WTC11 (cell line): ENCODE measurements around the gene SUPV3L1.
"Not testable (repeated sequence)": the region's sequence is repeated elsewhere in the genome, so short reads cannot be mapped to it uniquely, and the experiment has no call there.

Source experiments
- CDX4 ChIP-seq: fragments of 250-450 bp; sonication (Bioruptor Pico); IDR thresholded peaks from 2 replicates; pipeline ENCODE4 v1.9.0; 2021; ENCODE audit warnings: moderate library complexity, mild to moderate bottlenecking, inconsistent platforms, borderline replicate concordance
- CREB1 ChIP-seq: sonication (generic); formaldehyde crosslinking; IDR thresholded peaks from 2 replicates; pipeline ENCODE4 v1.8.0; 2023; ENCODE audit warnings: mild to moderate bottlenecking, missing genetic modification reagents
- ESRRA ChIP-seq: sonication (generic); formaldehyde crosslinking; IDR thresholded peaks from 2 replicates; pipeline ENCODE4 v1.8.1; 2022; ENCODE audit warnings: mild to moderate bottlenecking, missing genetic modification reagents, borderline replicate concordance
- KAT7 ChIP-seq: sonication (generic); formaldehyde crosslinking; IDR thresholded peaks from 2 replicates; pipeline ENCODE4 v1.8.1; 2023; ENCODE audit warnings: missing genetic modification reagents, mild to moderate bottlenecking, borderline replicate concordance
- NR2C2 ChIP-seq: sonication (generic); formaldehyde crosslinking; IDR thresholded peaks from 2 replicates; pipeline ENCODE4 v1.8.0; 2022; ENCODE audit warnings: mild to moderate bottlenecking, missing genetic modification reagents
- TEAD1 ChIP-seq: sonication (generic); formaldehyde crosslinking; IDR thresholded peaks from 2 replicates; pipeline ENCODE4 v1.8.0; 2022; ENCODE audit warnings: mild to moderate bottlenecking, missing genetic modification reagents
- ZNF121 ChIP-seq: sonication (generic); formaldehyde crosslinking; IDR thresholded peaks from 2 replicates; pipeline ENCODE4 v1.8.0; 2023; ENCODE audit warnings: missing genetic modification reagents
- ZNF232 ChIP-seq: sonication (generic); formaldehyde crosslinking; IDR thresholded peaks from 2 replicates; pipeline ENCODE4 v1.8.0; 2022; ENCODE audit warnings: mild to moderate bottlenecking, missing genetic modification reagents
- ZNF416 ChIP-seq: fragments of 250-450 bp; sonication (Bioruptor Pico); IDR thresholded peaks from 2 replicates; pipeline ENCODE4 v1.9.0; 2021; ENCODE audit warnings: mild to moderate bottlenecking, inconsistent platforms
- ZNF512 ChIP-seq: sonication (generic); formaldehyde crosslinking; IDR thresholded peaks from 2 replicates; pipeline ENCODE4 v1.8.1; 2022; ENCODE audit warnings: missing genetic modification reagents, borderline replicate concordance
- TF ChIP-seq, protein P1 (sequence below): fragments of 200-600 bp; IDR thresholded peaks from 2 replicates; pipeline ENCODE4 v1.8.0; 2022; ENCODE audit warnings: antibody characterized with exemption
- TF ChIP-seq, protein P2 (sequence below): sonication (generic); formaldehyde crosslinking; IDR thresholded peaks from 2 replicates; pipeline ENCODE4 v1.8.0; 2023; ENCODE audit warnings: missing genetic modification reagents

DNA sequence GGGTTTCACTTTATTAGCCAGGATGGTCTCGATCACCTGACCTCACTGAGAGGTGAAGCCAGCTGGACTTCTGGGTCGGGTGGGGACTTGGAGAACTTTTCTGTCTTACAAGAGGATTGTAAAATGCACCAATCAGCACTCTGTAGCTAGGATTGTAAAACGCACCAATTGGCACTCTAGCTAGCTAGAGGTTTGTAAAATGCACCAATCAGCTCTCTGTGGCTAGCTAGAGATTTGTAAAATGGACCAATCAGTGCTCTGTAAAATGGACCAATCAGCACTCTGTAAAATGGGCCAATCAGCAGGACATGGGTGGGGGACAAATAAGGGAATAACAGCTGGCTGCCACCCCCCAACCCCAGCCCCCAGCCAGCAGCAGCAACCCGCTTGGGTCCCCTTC is 4.7 kb upstream of the SUPV3L1 start:
- TF ChIP-seq CREB1; KAT7 (CRISPR knock-in tag); NR2C2 (CRISPR knock-in tag); CDX4 (CRISPR knock-in tag); ZNF512; ESRRA (CRISPR knock-in tag); TEAD1; ZNF416 (CRISPR knock-in tag); ZNF232 (CRISPR knock-in tag); ZNF121: not testable (repeated sequence)
- TF ChIP-seq, protein P1, sequence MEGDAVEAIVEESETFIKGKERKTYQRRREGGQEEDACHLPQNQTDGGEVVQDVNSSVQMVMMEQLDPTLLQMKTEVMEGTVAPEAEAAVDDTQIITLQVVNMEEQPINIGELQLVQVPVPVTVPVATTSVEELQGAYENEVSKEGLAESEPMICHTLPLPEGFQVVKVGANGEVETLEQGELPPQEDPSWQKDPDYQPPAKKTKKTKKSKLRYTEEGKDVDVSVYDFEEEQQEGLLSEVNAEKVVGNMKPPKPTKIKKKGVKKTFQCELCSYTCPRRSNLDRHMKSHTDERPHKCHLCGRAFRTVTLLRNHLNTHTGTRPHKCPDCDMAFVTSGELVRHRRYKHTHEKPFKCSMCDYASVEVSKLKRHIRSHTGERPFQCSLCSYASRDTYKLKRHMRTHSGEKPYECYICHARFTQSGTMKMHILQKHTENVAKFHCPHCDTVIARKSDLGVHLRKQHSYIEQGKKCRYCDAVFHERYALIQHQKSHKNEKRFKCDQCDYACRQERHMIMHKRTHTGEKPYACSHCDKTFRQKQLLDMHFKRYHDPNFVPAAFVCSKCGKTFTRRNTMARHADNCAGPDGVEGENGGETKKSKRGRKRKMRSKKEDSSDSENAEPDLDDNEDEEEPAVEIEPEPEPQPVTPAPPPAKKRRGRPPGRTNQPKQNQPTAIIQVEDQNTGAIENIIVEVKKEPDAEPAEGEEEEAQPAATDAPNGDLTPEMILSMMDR, result not testable (repeated sequence)
- TF ChIP-seq, protein P2, sequence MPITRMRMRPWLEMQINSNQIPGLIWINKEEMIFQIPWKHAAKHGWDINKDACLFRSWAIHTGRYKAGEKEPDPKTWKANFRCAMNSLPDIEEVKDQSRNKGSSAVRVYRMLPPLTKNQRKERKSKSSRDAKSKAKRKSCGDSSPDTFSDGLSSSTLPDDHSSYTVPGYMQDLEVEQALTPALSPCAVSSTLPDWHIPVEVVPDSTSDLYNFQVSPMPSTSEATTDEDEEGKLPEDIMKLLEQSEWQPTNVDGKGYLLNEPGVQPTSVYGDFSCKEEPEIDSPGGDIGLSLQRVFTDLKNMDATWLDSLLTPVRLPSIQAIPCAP, result not testable (repeated sequence)
